Neuron (in vitro differentiated cells): ENCODE data around the gene PIK3IP1.

Source experiments
- H2AFZ ChIP-seq: one replicate; pipeline ENCODE4 v1.6.1; 2013; ENCODE audit warnings: low read depth, mild to moderate bottlenecking, inconsistent platforms, low read length, moderate library complexity
- H3K27me3 ChIP-seq: one replicate; pipeline ENCODE4 v1.6.1; 2013; ENCODE audit warnings: low read length; ENCODE audit not compliant: insufficient read depth
- H3K36me3 ChIP-seq: one replicate; pipeline ENCODE4 v1.6.1; 2013; ENCODE audit warnings: low read length; ENCODE audit not compliant: insufficient read depth
- H3K4me1 ChIP-seq: one replicate; pipeline ENCODE4 v1.6.1; 2013; ENCODE audit warnings: low read length; ENCODE audit not compliant: insufficient read depth
- H3K4me3 ChIP-seq: 2 replicates; pipeline ENCODE4 v1.5.1; 2013; ENCODE audit warnings: mild to moderate bottlenecking, low read length, moderate library complexity
- H3K9me3 ChIP-seq: one replicate; pipeline ENCODE4 v1.6.1; 2013; ENCODE audit warnings: low read length

Gene PIK3IP1

DNA sequence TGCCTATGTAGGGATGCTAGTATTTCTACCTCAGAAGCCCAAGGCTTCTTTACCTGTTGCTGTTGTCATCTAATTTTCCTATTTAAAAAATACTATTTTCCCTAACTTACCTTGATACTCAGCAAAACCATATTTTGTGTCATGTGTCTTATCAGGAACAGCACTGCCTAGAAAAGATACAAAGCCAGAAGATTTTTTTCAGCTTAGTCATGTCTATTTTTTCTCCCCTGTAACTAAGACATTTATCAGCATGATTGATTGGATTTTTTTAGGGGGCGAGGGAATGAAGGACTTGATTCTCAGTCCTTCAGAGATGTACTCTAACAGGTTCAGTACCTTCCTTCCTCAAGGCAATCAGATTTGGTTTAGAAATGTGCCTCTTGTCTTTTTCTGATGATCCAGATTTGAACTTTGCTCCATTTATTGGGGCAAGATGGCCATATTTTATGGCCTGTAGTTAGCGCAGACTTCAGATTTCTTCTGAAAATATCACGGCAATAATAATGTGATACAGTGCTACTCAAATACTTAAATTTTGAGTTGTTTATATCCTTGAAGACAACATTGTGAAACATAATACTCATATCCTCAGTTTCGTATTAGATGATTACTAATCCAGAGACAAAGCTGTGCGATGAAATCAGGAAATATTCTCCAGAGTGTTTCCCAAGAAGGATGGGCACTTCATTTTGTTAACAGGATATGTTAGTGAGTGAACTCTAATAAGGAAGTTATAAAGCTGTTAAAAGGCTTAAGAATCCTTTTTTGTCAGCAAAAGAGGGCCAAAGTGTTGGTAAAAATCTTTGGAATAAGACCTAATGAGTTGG lies 3.8 kb upstream of the PIK3IP1 start:
- Histone ChIP-seq H3K4me1 (peaks cover 26% of the 10 kb centered on the region), H2AFZ (no peak overlapping the region), H3K4me3 (no peak overlapping the region), H3K27me3 (no peaks in the 10 kb centered on the region), H3K36me3 (no peaks in the 10 kb centered on the region), H3K9me3 (no peaks in the 10 kb centered on the region)

DNA sequence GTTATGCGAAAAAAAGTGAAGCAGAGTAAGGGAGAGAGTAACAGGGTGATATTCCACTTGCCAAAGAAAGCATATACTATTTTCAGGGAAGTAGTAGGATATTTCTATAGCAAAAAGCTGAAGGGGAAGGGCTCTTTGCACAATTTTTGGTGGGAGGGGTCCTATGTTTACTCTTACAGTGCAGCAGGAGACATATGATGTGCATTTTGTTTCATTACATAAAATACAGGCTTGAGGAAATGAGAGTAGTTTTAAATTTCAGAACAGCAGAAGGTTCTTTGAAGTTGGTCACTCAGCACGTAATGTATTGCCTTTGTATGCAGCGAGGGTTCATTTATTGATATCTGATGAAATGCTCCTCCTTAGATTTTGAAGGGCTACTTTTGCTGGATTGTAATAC lies 3.1 kb upstream of the PIK3IP1 start:
- no peaks in the 10 kb centered on the region for H3K36me3 ChIP-seq
- H3K4me3 ChIP-seq = no peak overlapping the region
- no peaks in the 10 kb centered on the region for H3K9me3 ChIP-seq

DNA sequence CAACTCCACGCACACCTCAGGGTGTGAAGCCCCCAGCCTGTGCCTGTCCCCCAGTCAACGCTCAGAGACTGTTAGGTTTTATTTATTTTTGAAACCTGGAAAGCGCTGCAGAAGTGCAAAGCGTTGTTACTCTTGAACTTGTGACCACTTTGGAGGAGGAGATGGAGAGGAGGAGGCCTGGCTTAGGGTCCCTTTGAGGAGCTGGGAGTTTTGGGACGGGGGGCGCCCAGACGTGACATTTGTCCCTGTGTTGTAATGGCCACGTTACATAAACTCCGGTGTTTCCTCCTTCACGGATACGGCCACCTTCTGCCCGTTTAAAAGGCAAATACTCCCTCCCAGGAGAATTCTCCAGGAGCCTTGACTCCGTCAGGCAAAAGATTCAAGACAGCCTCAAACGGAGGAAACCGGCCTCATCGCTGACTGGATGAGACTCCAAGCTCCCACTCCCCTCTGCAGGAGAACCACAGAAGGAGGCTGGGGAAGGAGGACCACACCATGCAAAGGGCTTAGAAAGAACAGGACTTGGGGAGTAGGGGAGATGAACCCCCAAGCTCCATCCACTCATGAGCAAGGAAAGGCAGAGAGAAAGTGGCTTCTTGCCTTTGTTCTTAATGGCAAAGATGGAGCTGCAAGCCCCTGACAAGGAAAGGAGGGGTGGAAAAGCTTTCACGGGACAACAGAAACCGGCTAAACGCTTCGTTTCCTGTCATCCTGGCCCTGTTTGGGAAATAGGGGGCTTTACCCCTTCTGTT lies 630 bp downstream of the PIK3IP1 start:
- H3K4me1 ChIP-seq = peaks cover 24% of the 10 kb centered on the region
- H3K4me3 ChIP-seq = peak overlapping the region; percentile 63
- H2AFZ ChIP-seq = peak overlapping the region; percentile 75
- no peaks in the 10 kb centered on the region for H3K27me3 ChIP-seq
- H3K36me3 ChIP-seq = peaks cover 12% of the 10 kb centered on the region
- no peaks in the 10 kb centered on the region for H3K9me3 ChIP-seq

More for the DNA sequence above, 3.1 kb upstream of the PIK3IP1 start:
- peaks cover 28% of the 10 kb centered on the region for H3K4me1 ChIP-seq
- H3K27me3 ChIP-seq = no peaks in the 10 kb centered on the region
- no peak overlapping the region for H2AFZ ChIP-seq

DNA sequence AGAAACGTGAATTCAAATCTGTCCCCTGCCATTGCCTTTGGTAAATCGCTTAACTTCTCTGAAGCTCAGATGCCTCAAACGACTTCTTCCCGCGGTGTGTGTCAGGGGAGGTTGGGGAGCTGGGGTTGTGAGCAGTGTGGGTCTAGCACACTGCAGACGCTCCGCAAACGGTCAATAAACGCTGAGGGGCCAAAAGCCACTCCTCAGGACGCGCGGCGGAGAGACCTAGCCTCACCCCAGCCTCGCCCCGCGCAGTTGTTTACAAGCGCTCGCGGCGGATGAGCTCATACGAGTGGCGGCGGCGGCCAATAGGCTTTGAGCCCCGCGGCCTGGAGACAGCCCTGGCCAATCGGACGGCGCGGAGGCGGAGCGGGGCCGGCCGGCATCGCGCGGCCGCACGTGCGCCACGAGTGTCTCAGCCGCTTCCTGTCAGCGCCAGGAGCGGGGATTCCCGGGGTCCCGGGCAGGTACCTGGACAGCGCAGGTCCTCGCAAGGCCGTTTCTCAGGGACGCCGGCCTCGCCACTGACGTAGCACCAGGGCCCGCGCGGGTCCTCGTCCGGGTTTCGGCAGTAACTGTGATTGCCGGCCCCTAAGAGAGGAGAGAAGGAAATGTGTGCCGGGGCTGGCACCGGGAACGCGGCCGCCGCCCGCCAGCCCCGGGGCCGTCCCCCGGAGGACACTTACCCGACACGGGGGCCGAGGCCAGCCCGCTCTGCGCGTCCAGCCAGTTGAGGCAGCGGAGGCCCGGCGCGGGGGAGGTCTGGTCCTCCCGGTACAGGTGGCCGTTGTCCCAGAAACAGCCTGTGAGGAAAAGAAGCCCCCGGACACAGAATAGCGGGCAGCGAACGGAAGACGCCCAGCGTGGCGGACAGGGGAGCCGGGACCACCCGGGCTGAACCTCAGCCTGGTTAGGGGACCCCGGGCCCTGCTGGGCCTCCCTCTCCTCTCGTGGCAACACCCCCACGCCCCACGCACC lies 1.5 kb downstream of the PIK3IP1 start:
- Histone ChIP-seq H3K4me1 (peaks cover 15% of the 10 kb centered on the region), H3K4me3 (peak overlapping the region; percentile 63), H3K27me3 (no peaks in the 10 kb centered on the region), H2AFZ (peak overlapping the region; percentile 75), H3K36me3 (peaks cover 16% of the 10 kb centered on the region), H3K9me3 (no peaks in the 10 kb centered on the region)

DNA sequence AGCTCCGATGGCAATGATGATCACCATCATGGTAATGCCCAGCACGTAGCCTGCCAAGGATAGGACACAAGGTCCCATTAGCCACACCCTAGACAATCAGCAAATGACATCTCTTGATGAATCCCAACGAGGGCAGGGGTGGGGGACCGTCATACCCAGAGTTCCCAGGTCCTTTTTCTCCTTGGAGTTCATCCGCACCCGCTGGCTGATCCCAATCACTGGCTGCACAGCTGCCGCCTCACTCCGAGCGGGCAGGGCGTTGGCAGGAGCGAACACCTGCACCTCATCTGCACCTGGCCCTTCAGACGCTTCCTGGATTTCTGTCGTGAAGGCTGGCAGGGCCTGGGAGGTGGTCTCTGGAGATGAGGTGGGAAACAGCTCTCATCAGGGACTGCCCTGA lies 2.9 kb downstream of the PIK3IP1 start:
- H3K4me3 ChIP-seq = no peak overlapping the region
- no peaks in the 10 kb centered on the region for H3K27me3 ChIP-seq
- H3K36me3 ChIP-seq = peaks cover 20% of the 10 kb centered on the region
- H2AFZ ChIP-seq = no peak overlapping the region
- peaks cover 20% of the 10 kb centered on the region for H3K4me1 ChIP-seq
- no peaks in the 10 kb centered on the region for H3K9me3 ChIP-seq

DNA sequence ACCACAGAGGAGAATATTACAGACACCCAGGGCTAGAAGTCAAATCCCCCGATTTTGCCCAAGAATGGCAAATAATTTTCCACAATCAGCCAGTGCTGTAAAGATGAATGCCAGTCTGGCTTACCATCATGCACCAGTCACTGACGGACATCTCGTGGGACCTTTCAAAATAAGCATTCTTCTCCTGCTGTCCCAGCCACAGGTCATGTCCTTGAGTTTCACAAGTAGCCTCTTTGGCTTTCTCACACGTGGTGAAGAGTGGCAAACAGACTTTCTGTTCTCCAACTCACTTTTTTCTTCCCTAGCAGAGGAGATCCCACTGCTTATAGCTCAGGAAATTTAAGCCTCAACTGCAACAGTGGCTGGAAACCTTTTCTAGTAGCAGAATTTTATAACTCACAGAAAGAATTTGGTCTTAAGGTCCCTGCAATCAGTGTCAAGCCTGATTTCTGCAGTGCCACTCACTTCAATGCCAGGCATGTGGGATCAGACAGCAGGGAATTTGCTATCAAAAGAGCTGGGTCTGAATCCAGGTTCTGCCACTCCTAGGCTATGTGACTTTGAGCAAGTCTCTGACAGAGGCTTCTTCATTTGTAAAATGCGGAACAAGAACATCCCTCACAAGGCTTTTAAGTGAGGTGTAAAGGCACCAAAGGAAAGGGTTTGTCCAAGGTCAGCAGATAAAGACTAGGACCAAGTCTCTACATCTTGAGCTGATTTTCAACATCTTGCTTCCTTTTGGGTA lies 3.6 kb downstream of the PIK3IP1 start:
- Histone ChIP-seq H3K4me3 (no peak overlapping the region), H3K9me3 (no peaks in the 10 kb centered on the region), H3K4me1 (peaks cover 21% of the 10 kb centered on the region), H3K36me3 (peaks cover 20% of the 10 kb centered on the region), H3K27me3 (no peaks in the 10 kb centered on the region), H2AFZ (no peak overlapping the region)

DNA sequence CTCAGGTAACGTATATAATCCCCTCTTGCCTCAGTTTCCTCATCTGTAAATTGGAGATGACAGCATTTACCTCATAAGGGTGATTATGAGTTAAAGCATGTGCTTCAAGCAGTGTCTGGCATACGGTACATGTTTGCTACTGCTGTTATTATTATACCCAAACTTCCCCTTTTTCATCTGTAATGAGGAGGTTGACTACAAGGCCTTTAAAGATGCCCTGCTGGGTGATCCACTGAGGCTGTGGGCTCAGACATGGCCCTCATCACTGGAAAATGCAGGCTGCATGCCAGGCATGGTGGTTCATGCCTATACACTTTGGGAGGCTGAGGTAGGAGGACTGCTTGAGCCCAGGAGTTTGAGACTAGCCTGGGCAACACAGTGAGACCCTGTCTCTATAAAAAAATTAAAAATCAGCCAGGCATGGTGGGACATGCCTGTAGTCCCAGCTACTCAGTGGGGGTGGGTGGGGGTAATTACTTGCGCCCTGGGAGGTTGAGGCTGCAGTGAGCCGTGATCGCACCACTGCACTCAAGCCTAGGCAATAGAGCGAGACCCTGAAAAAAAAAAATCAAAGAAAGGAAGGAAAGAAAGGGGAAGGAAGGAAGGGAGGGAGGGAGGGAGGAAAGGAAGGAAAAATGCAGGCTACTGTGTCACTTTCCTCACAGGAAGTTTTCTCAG lies 4.3 kb downstream of the PIK3IP1 start:
- H3K4me3 ChIP-seq = no peak overlapping the region
- H2AFZ ChIP-seq = no peak overlapping the region
- H3K9me3 ChIP-seq = no peaks in the 10 kb centered on the region
- H3K27me3 ChIP-seq = no peaks in the 10 kb centered on the region
- peaks cover 24% of the 10 kb centered on the region for H3K36me3 ChIP-seq
- H3K4me1 ChIP-seq = peaks cover 20% of the 10 kb centered on the region

DNA sequence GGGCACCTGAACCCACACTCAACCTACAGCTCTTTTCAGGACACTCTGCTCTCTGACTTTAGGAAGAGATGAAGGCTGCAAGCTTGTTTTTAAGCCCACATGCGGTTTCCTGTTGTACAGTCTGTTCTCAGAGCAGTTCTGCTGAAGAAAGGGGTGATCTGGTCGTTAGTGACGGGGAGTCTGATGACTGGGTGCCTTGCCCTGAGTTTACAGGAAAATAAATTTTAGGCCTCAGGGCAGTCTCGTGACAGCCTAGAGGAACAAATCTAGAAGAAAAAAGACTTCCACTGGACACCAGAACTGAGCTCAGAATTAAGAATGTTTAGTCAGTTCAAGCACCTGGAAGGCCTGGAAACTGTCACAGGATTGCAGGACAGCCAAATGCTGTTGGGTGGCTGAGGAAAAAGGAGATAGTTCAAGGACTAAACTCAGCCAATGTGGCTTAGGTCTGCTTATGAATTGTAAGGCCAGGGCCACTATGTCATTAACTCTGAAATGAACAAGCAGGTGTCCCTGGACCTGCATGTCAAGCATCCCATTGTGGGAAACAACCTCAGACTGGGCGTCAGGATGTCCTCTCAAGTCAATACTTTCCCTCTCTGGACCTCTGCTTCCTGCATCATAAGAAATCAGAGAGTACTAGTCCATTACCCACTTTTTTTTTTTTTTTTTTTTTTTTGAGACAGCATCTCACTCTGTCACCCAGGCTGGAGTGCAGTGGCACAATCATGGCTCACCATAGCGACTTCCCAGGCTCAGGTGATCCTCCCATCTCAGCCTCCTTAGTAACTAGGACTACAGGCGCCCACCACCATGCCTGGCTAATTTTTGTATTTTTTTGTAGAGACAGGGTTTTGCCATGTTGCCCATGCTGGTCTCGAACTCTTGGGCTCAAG lies 5.7 kb downstream of the PIK3IP1 start:
- Histone ChIP-seq H3K36me3 (peaks cover 34% of the 10 kb centered on the region), H2AFZ (no peak overlapping the region), H3K9me3 (no peaks in the 10 kb centered on the region), H3K27me3 (no peaks in the 10 kb centered on the region), H3K4me3 (no peak overlapping the region), H3K4me1 (peaks cover 13% of the 10 kb centered on the region)

DNA sequence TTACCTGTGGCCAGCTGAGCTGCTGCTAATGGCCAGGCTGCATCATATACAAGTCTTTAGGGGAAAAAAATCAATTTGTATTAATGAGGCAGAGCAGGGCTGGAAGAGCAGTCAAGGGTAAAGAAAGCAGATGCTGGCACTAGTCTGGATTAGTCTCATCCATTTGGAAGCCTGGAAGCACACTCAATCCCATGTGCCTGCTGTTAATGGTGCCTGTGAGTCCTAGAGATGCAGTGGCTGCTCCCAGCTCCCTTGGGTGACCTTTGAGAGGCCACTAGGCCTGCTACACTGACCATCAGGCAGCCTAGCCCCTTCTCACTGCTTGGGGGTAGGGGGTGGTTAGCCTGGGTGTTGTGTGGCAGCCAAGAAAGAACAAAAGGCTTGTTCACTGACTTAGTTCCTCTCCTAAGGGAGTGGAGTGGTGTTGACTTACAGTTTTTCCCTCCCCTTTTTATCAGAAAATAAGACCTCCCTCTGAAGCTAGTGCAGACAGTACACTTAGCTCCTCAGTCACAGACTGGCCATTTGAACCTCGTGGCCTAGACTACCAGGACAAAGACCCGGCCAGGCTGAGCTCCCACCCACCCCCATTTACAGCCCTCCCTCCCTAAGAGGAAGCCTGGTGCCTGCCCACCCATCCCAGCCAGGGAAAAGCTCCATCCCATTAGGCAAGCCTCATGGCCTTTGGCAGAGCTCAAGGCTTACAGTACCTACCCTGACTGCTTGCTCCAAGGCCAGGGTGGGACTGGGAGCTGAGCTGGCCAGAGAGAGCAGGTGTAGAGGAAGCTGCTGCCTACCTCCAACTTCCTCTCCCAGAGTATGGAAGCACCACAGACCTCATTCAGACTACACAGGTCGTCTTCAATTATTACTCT lies 7.8 kb downstream of the PIK3IP1 start:
- H3K4me1 ChIP-seq = peaks cover 8% of the 10 kb centered on the region
- no peak overlapping the region for H3K4me3 ChIP-seq
- no peaks in the 10 kb centered on the region for H3K27me3 ChIP-seq
- H3K36me3 ChIP-seq = peaks cover 48% of the 10 kb centered on the region
- H2AFZ ChIP-seq = no peak overlapping the region
- H3K9me3 ChIP-seq = no peaks in the 10 kb centered on the region

DNA sequence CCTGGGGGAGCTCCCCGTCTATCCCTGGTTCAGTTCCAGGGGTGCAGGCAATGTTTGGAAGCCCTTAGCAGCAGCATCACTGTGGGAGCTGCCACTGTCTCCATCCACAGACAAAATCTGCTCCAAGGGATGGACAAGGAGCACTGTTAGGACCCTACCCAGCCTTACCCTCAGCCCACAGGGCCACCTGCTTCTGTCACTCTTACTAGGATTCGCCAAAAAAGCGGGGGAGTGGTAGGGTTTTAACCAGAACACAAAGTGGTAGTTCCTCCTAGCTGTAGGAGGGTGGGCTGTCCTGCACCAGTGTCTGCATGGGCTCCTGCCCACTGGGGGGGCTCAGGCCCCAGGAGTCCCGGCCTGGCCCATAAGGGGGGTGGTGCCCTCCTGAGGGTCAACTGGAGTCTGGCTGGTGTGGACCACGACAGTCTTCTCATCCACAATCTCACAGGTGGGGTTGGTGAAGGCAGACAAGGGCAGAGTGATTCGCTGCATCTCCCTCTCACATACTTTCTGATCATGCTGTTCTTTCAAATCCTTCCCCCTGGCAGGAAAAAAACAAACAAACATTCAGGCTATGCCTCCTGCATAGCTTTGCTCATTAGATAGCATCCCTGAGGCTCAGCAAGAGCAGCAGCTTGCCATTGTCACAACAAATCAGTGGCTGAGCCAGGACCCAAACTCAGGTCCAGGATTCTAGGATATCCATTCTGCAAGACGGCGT lies 9.4 kb downstream of the PIK3IP1 start:
- peaks cover 57% of the 10 kb centered on the region for H3K36me3 ChIP-seq
- no peaks in the 10 kb centered on the region for H3K9me3 ChIP-seq
- peaks cover 8% of the 10 kb centered on the region for H3K4me1 ChIP-seq
- H2AFZ ChIP-seq = no peak overlapping the region
- H3K4me3 ChIP-seq = no peak overlapping the region
- H3K27me3 ChIP-seq = no peaks in the 10 kb centered on the region
